HG03354 (cell line): ENCODE measurements around the gene CHPT1.

Experiments used
- ATAC-seq: cut with Tn5 transposase; IDR thresholded peaks from one replicate; pipeline ENCODE4 v1.9.1; 2021; ENCODE audit warnings: mild to moderate bottlenecking; ENCODE audit not compliant: unreplicated experiment, poor library complexity, severe bottlenecking

CHPT1 gene

DNA sequence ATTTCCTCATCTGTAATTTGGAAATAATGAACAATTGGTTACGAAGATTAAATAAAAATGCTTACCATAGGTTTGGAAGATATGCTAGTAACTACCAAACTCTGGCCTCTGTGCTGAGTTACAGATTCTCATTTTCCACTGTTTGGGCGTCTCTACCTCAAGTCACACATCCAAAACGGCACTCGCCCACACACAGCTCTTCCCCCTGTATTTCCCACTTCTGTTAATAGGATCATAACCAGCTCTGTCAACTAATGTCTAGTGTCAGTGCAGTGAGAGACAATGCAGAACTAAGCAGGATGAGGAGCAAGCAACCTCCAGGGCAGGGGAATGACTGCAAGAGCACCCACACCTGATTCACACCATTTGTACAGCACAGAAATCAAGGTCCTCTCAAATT lies 52.7 kb downstream of the CHPT1 start:
- no peak for ATAC-seq

DNA sequence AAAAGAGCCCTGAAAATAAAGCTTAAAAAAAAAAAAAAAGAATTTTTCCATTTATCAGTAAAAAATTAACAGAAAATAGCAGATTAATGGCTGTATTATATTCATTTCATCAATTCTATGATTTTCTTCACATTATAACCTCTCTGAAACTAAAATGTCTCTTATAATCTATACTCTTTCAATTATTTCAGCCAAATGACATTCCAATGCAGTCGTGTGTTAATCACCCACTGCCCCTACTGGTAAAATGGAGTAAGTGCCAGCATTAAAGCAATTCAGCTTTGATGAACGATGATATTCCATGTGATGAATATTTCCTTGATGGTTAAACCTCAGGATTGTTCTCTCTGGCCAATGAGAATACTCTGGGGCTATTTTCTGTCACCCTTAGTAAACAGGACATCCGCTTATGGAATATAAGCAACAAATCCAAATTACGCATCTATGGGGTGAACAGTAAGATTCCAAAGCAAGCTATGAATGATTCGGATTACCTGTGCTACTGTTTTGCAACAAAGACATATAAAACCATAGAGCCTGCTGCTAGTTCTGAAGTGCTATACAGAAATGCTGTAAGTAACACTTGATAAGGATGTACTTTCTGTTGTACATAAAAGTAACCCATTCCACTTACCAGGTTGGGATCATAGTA lies 62.1 kb downstream of the CHPT1 start:
- ATAC-seq, result peak; percentile 68

DNA sequence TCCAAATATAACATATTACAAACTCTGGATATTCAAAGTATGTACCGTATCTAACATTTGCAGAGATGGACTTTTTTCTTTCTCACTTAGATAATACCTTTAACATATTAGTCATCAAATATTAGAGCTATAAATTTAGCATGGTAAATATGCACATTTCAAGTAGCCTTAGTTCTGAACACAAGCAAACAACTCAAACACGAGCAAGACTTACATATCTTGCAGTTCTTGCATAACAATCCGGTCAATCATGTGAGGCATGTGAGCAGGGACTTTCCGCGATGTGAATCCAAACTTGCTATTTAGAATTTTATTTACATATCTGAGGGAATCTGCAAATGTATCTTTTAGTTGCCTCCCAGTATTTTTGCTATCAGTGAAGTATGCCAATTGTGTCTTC lies 63.9 kb downstream of the CHPT1 start:
- no peak for ATAC-seq

GRCh38 chr12:101761781-101762180 lies 64.3 kb downstream of the CHPT1 start:
- no peak for ATAC-seq

DNA sequence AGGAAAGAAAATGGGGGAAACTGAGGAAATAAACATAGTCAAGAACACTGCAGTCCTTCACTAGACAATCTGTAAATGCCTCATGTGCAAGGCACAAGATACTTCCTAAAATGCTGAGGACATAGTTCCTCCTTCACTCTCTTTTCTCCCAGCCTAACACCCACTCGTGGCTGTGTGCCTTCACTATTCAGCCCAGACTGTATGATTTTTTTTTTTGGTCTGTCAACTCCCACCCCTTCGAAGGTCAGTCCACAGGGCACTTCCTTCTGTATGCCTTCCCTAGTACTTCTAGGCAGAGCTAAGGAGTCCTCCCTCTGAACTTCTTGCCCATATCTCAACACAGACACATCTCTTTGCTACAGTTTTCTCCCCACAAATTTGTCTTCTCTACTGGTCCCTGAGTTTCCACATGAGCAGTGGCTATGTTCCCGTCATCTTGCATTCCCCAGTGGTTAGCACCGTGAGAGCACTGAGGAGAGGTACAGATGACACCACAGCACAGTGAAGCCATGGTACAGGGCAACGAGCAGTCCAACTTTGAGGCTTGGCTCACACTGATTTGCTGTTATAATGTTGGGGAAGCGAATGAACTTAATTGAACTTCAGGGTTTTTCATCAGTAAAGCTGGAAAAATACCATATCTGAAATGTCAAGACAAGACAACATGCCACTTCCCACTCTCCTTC lies 65.9 kb downstream of the CHPT1 start:
- no peak for ATAC-seq

- no peak for ATAC-seq
These were observed 66.8 kb downstream of the CHPT1 start for GRCh38 chr12:101764051-101764792.

DNA sequence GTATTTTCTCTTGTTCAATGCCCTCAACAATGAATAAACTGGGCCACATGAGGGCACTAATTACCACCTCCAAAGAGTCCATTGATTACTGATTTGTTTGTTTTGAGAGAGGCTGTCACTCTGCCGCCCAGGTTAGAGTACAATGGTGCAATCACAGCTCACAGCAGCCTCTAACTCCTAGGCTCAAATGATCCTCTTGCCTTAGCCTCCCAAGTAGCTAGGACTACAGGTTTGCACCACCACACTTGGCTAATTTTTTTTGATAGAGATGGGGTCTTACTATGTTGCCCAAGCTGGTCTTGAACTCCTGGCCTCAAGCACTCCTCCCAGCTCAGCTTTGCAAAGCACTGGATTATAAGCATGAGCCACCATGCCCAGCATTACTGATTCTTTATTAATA lies 70.1 kb downstream of the CHPT1 start:
- ATAC-seq, result no peak

DNA sequence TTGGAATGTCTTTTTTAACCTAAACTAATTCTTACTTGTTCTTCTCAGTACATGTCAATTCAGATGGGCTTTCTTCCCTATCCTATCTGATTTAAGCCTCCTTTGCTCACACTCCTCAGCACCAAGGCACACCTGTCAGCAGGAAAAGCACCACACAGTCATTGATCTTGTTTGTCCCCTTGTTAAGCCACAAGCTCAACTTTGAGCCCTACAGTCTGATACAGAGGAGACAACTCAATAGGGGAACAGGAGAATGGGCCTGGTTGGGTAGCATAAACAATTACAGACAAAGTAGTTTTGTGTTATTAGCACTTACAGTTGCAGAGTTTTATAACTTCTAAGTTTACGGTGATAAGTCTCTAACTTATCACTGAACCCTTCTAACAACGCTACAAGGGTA lies 71.3 kb downstream of the CHPT1 start:
- no peak for ATAC-seq

- ATAC-seq, result no peak
These were observed 72.4 kb downstream of the CHPT1 start for GRCh38 chr12:101769865-101770264.

DNA sequence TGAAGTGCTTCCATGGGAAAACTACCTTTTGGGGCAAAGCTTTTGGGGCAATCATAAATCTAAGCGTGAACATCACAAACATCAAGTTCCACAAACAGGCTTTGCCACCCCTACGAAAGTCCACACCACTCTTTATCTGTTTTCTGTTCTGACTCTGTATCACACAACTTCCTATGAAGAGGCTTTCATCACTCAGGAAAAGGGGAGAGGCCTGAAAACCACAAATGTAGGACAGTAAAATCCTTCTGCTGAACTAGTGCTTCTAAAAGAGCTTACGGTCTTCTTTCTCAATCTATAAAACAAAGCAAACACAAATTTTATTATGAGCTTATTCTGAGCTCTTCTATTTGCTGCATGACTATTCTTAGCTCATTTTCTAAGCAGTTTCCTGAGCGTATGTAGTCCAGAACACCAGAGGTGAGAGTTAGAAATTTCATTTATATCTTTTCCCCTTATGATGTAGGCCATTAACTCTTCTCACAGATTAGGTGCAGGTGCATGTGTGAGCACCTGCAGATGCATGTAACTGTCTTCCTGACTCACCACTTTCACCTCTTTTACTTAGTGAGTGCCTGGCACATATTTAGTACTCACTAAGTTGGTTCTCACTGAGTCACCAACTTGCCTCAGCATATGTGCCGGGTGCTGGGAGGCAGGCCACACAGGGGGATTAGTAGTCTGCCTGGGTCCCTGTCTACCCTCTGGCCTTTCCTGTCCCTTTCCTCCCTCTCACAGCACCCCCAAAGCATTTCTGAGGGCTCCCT lies 74.8 kb downstream of the CHPT1 start:
- ATAC-seq, result no peak

DNA sequence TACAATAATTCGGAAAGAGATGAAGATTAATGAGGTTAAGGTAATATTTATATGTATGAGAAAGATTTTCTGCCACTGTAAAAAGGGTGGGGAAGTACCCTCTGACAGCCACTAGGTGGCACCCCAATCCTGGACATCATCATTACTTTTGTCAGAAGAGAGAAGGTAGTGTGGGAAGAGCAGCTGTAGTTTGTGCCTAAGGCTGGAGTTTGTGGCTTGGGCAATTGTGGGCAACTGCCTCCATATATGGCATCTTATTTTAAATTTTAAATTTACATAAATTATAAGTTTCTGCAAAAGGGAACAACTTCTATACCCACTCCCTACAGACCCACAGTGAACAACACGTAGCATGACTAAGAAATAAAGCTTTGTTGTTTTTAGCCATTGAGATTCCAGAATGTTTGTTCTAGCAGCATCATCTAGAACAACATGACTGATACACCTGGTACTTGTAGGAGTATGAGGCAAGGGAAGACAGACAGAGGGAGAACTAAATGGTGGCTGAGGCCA lies 76.3 kb downstream of the CHPT1 start:
- ATAC-seq, result peak; percentile 79

GRCh38 chr12:101775816-101776215 lies 78.4 kb downstream of the CHPT1 start:
- no peak for ATAC-seq

- ATAC-seq, result no peak
These were observed 80.0 kb downstream of the CHPT1 start for GRCh38 chr12:101777485-101777884.

- no peak for ATAC-seq
These were observed 80.5 kb downstream of the CHPT1 start for GRCh38 chr12:101777978-101778377.
